ENCODE data around the gene ELMO1. TPM values are rescaled to one million over a fixed set of nuclear protein-coding genes. Genes with fewer than 3 reads are reported as not detected.

Gene ELMO1
- total RNA-seq, 1 donor from 2014 or later, result not detected

GRCh38 chr7:37393476-37393875, 55.2 kb downstream of the ELMO1 start:
- TF ChIP-seq, protein P1, sequence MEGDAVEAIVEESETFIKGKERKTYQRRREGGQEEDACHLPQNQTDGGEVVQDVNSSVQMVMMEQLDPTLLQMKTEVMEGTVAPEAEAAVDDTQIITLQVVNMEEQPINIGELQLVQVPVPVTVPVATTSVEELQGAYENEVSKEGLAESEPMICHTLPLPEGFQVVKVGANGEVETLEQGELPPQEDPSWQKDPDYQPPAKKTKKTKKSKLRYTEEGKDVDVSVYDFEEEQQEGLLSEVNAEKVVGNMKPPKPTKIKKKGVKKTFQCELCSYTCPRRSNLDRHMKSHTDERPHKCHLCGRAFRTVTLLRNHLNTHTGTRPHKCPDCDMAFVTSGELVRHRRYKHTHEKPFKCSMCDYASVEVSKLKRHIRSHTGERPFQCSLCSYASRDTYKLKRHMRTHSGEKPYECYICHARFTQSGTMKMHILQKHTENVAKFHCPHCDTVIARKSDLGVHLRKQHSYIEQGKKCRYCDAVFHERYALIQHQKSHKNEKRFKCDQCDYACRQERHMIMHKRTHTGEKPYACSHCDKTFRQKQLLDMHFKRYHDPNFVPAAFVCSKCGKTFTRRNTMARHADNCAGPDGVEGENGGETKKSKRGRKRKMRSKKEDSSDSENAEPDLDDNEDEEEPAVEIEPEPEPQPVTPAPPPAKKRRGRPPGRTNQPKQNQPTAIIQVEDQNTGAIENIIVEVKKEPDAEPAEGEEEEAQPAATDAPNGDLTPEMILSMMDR (IDR thresholded peaks at IDR 0.05), result no peak
- H3K4me3 Mint-ChIP-seq (ENCODE audit: unreplicated experiment), result no peak overlapping the region
- H3K9me3 Mint-ChIP-seq (ENCODE audit: unreplicated experiment), result no peaks in the 10 kb centered on the region
- H3K27me3 Mint-ChIP-seq (ENCODE audit: unreplicated experiment), result no peaks in the 10 kb centered on the region
- no peak for DNase-seq (ENCODE audit: extremely low spot score, unreplicated experiment)
- no peaks in the 10 kb centered on the region for H3K36me3 Mint-ChIP-seq (ENCODE audit: unreplicated experiment)
- H3K27ac Mint-ChIP-seq (ENCODE audit: unreplicated experiment), result no peak overlapping the region
- no peaks in the 10 kb centered on the region for H3K4me1 Mint-ChIP-seq (ENCODE audit: unreplicated experiment)

DNA sequence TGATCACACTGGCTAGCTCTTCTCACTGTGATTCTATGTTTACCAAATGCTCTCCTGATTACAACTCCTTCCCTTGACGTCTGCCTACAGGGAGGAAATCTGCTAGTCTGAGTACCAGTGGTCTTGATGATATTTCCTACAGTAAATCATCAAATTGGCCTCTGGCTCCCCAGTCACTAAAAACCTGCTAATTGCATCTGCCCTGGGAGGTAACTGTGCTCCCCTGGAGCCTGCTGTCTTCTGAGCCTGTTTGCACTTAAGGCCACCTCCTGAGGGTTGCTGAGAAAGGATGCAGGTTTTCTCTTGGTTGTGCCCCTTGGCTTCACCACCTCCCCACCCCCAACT, 56.0 kb downstream of the ELMO1 start:
- H3K27ac Mint-ChIP-seq (ENCODE audit: unreplicated experiment), result no peak overlapping the region
- TF ChIP-seq, protein P1 (IDR thresholded peaks at IDR 0.05), result no peak
- DNase-seq (ENCODE audit: extremely low spot score, unreplicated experiment), result no peak

GRCh38 chr7:37391791-37392672, 56.6 kb downstream of the ELMO1 start:
- Mint-ChIP-seq H3K4me3 (ENCODE audit: unreplicated experiment) (no peak overlapping the region), H3K36me3 (ENCODE audit: unreplicated experiment) (no peaks in the 10 kb centered on the region), H3K4me1 (ENCODE audit: unreplicated experiment) (no peaks in the 10 kb centered on the region), H3K9me3 (ENCODE audit: unreplicated experiment) (no peaks in the 10 kb centered on the region), H3K27me3 (ENCODE audit: unreplicated experiment) (no peaks in the 10 kb centered on the region), H3K27ac (ENCODE audit: unreplicated experiment) (no peak overlapping the region)
- TF ChIP-seq, protein P1 (IDR thresholded peaks at IDR 0.05), result no peak
- no peak for DNase-seq (ENCODE audit: extremely low spot score, unreplicated experiment)

More for the DNA sequence above, 56.0 kb downstream of the ELMO1 start:
- Mint-ChIP-seq H3K4me3 (ENCODE audit: unreplicated experiment) (no peak overlapping the region), H3K4me1 (ENCODE audit: unreplicated experiment) (no peaks in the 10 kb centered on the region), H3K9me3 (ENCODE audit: unreplicated experiment) (no peaks in the 10 kb centered on the region), H3K36me3 (ENCODE audit: unreplicated experiment) (no peaks in the 10 kb centered on the region), H3K27me3 (ENCODE audit: unreplicated experiment) (no peaks in the 10 kb centered on the region)

DNA sequence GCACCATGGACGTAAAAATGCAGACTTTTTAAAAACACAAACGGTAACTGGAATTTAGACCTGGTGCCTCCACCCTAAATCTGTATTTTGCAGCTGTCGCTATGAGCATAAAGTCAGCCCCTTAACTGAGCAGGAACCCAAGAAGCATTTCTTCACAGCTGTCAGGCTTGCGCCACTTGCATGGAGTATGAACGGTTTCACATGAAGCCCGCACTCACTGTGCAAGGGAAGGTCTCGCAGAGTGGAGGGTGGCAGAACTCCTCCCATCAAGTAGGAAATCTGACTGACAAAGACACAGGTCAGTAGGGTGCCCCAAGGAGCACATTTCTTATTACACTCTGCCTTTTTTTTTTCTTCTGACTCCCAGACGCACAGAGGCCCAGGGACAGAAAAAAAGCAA, 58.5 kb downstream of the ELMO1 start:
- no peaks in the 10 kb centered on the region for H3K9me3 Mint-ChIP-seq (ENCODE audit: unreplicated experiment)
- TF ChIP-seq, protein P1 (IDR thresholded peaks at IDR 0.05), result no peak
- no peak overlapping the region for H3K4me3 Mint-ChIP-seq (ENCODE audit: unreplicated experiment)
- DNase-seq (ENCODE audit: extremely low spot score, unreplicated experiment), result no peak
- no peaks in the 10 kb centered on the region for H3K27me3 Mint-ChIP-seq (ENCODE audit: unreplicated experiment)
- no peaks in the 10 kb centered on the region for H3K36me3 Mint-ChIP-seq (ENCODE audit: unreplicated experiment)
- H3K4me1 Mint-ChIP-seq (ENCODE audit: unreplicated experiment), result no peaks in the 10 kb centered on the region
- H3K27ac Mint-ChIP-seq (ENCODE audit: unreplicated experiment), result no peak overlapping the region

DNA sequence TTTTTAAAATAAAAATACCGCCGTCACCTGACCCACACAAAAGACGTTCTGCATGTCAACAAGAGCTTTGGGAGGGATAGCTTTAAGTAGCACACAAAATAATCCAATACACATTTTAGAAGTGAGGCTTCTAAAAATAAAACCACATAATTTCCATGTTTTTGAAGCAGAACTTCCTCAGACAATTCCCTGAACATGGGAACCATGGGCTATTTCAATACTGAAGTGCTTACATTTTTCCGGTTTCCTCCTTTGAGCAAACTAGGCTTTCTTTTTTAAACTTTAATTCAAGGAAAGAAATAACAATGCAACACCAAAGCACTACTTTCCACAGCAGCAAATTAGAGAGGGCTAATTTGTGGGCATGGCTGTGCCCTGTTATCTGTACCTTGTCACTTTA, 59.9 kb downstream of the ELMO1 start:
- H3K4me3 Mint-ChIP-seq (ENCODE audit: unreplicated experiment), result no peak overlapping the region
- H3K9me3 Mint-ChIP-seq (ENCODE audit: unreplicated experiment), result no peaks in the 10 kb centered on the region
- H3K27me3 Mint-ChIP-seq (ENCODE audit: unreplicated experiment), result no peaks in the 10 kb centered on the region
- H3K27ac Mint-ChIP-seq (ENCODE audit: unreplicated experiment), result no peak overlapping the region
- H3K36me3 Mint-ChIP-seq (ENCODE audit: unreplicated experiment), result no peaks in the 10 kb centered on the region
- H3K4me1 Mint-ChIP-seq (ENCODE audit: unreplicated experiment), result no peaks in the 10 kb centered on the region
- TF ChIP-seq, protein P1 (IDR thresholded peaks at IDR 0.05), result no peak
- no peak for DNase-seq (ENCODE audit: extremely low spot score, unreplicated experiment)
